Kidney epithelial cell (primary cell): Measurements from ENCODE around the gene ZNF423. TPM values are rescaled to one million over a fixed set of nuclear protein-coding genes. Genes with fewer than 3 reads are reported as not detected.

Experiments
- DNase-seq: peaks from one replicate; pipeline ENCODE4 v3.0.0-alpha.2; 2010; ENCODE audit warnings: low read depth
- H3K27me3 ChIP-seq: 2 replicates; pipeline ENCODE4 v1.6.0; 2011; ENCODE audit warnings: low read length; ENCODE audit not compliant: control insufficient read depth, insufficient read depth
- H3K36me3 ChIP-seq: 2 replicates; pipeline ENCODE4 v1.5.1; 2011; ENCODE audit warnings: low read length; ENCODE audit not compliant: control insufficient read depth, insufficient read depth
- H3K4me3 ChIP-seq: 2 replicates; pipeline ENCODE4 v1.5.1; 2011; ENCODE audit warnings: low read depth, mild to moderate bottlenecking, control low read depth, low read length
- total RNA-seq: library from RNA; depleted of rRNA; stranded (reverse); fragments of >200 nt; gene quantifications from 2 replicates; pipeline ENCODE4 v1.2.3, GENCODE V29; 2015
- TF ChIP-seq, protein P1 (sequence below): IDR thresholded peaks from 2 replicates; pipeline ENCODE4 v1.5.1; 2011; ENCODE audit warnings: mild to moderate bottlenecking, moderate library complexity, low read length, control low read depth, inconsistent platforms; ENCODE audit not compliant: insufficient read depth, poor library complexity, severe bottlenecking

Gene ZNF423
- total RNA-seq, 1 donor from 2014 or later = 3.6 TPM

GRCh38 chr16:49830873-49831272, 25.0 kb downstream of the ZNF423 start:
- no peak for DNase-seq
- TF ChIP-seq, protein P1, sequence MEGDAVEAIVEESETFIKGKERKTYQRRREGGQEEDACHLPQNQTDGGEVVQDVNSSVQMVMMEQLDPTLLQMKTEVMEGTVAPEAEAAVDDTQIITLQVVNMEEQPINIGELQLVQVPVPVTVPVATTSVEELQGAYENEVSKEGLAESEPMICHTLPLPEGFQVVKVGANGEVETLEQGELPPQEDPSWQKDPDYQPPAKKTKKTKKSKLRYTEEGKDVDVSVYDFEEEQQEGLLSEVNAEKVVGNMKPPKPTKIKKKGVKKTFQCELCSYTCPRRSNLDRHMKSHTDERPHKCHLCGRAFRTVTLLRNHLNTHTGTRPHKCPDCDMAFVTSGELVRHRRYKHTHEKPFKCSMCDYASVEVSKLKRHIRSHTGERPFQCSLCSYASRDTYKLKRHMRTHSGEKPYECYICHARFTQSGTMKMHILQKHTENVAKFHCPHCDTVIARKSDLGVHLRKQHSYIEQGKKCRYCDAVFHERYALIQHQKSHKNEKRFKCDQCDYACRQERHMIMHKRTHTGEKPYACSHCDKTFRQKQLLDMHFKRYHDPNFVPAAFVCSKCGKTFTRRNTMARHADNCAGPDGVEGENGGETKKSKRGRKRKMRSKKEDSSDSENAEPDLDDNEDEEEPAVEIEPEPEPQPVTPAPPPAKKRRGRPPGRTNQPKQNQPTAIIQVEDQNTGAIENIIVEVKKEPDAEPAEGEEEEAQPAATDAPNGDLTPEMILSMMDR = no peak
- peaks cover 7% of the 10 kb centered on the region for H3K27me3 ChIP-seq
- H3K4me3 ChIP-seq = no peak overlapping the region
- no peaks in the 10 kb centered on the region for H3K36me3 ChIP-seq

- Histone ChIP-seq H3K36me3 (no peaks in the 10 kb centered on the region), H3K4me3 (no peak overlapping the region), H3K27me3 (peaks cover 2% of the 10 kb centered on the region)
- TF ChIP-seq, protein P1 = no peak
- no peak for DNase-seq
Observed at GRCh38 chr16:49828533-49829267, 27.2 kb downstream of the ZNF423 start.

DNA sequence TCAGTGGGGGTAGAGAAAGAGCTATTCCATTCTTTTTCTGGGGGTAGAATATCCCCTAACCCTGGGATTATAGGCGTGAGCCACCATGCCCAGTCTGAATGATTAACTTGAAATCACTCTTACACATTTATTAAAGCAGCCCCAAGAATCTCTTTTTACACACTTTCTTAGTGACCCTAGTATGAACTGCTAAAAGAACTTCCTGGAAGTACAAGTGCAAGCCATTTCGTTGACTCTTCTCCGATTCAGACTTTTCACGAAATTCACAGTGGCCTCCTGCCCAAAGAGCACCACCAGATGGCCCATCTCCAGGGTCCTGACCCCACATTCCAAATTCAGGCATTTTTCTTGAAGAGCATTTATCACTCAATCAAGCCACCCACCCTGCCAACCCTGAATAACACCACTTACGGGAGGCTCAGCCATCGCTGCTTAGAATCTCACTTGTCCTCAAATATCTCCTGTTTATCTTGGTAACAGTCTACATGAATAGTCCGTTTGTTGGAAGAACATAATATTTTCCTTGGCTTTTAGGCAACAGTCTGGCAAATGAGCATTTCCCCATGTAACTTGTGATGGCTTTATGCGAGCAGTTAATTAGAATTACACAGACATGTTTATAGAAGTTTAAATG, 28.0 kb downstream of the ZNF423 start:
- no peak for DNase-seq
- Histone ChIP-seq H3K36me3 (no peaks in the 10 kb centered on the region), H3K27me3 (peaks cover 2% of the 10 kb centered on the region), H3K4me3 (no peak overlapping the region)
- TF ChIP-seq, protein P1 = no peak

DNA sequence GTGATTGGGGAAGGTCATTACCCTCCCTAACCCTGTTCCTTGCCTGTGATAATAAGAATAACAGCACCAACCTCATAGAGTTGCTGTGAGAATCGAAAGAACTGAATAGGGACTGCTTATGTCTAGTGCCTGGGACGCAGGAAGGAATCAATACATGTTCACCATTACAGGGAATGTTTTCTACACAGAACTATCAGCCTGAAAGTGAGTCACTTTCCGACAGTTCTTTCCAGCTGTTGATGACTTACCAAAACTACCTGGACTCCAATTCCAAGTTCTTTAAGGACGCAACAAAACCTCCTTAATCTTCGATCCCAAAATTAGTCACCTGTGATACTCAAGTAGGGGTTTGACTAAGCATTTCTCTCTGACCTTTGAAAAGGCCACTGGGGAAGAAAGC, 29.4 kb downstream of the ZNF423 start:
- Histone ChIP-seq H3K27me3 (peaks cover 2% of the 10 kb centered on the region), H3K4me3 (no peak overlapping the region), H3K36me3 (no peaks in the 10 kb centered on the region)
- TF ChIP-seq, protein P1 = no peak
- DNase-seq = no peak

GRCh38 chr16:49825041-49825440, 30.9 kb downstream of the ZNF423 start:
- Histone ChIP-seq H3K4me3 (no peak overlapping the region), H3K36me3 (no peaks in the 10 kb centered on the region), H3K27me3 (peaks cover 2% of the 10 kb centered on the region)
- DNase-seq = no peak
- TF ChIP-seq, protein P1 = no peak
